DLD1 (cell line): ENCODE data around the gene RAB3A.

Experiments
- in situ Hi-C: cut with HindIII; loops from 2 replicates; pipeline ENCODE4 v1.10.0; 2017; ENCODE audit warnings: low sequenced_read_pairs

Gene RAB3A

GRCh38 chr19:18202397-18202777 is 1.5 kb downstream of the RAB3A start:
- in situ Hi-C loops: no loop called here

- in situ Hi-C loops: no loop called here
Measured at GRCh38 chr19:18198374-18198773, 5.5 kb downstream of the RAB3A start.

- in situ Hi-C loops: no loop called here
Measured at GRCh38 chr19:18197941-18198340, 5.9 kb downstream of the RAB3A start.

GRCh38 chr19:18197306-18197705 is 6.5 kb downstream of the RAB3A start:
- in situ Hi-C loops: no loop called here

- in situ Hi-C loops: no loop called here
Measured at GRCh38 chr19:18196511-18196845, 7.4 kb downstream of the RAB3A start.

GRCh38 chr19:18194554-18195238 is 9.1 kb downstream of the RAB3A start:
- in situ Hi-C loops: no loop called here

GRCh38 chr19:18194181-18194530 is 9.7 kb downstream of the RAB3A start:
- in situ Hi-C loops: no loop called here

GRCh38 chr19:18193388-18194180 is 10.3 kb downstream of the RAB3A start:
- in situ Hi-C loops: no loop called here

GRCh38 chr19:18192673-18193387 is 11.0 kb downstream of the RAB3A start, which contains the start of gene MPV17L2:
TSS of gene MPV17L2 (plus strand) at chr19:18193218. CDS start at chr19:18193282, 64 bp downstream.
- in situ Hi-C loops: no loop called here

- in situ Hi-C loops: no loop called here
Measured at GRCh38 chr19:18191640-18192062, 12.2 kb downstream of the RAB3A start.

- in situ Hi-C loops: no loop called here
Measured at GRCh38 chr19:18190278-18190677, 13.6 kb downstream of the RAB3A start.

GRCh38 chr19:18185538-18185937 is 18.3 kb downstream of the RAB3A start:
- in situ Hi-C loops: loop anchor here (10.0 kb wide), 1 partner anchor 79 kb away; no protein-coding TSS in a partner anchor

GRCh38 chr19:18183529-18183928 is 20.3 kb downstream of the RAB3A start:
- in situ Hi-C loops: loop anchor here (10.0 kb wide), 1 partner anchor 81 kb away; no protein-coding TSS in a partner anchor

GRCh38 chr19:18179957-18180356 is 23.9 kb downstream of the RAB3A start:
- in situ Hi-C loops: loop anchor here (10.0 kb wide), 1 partner anchor 85 kb away; no protein-coding TSS in a partner anchor

GRCh38 chr19:18176367-18177310 is 27.2 kb downstream of the RAB3A start:
- in situ Hi-C loops: no loop called here

GRCh38 chr19:18174983-18175382 is 28.9 kb downstream of the RAB3A start:
- in situ Hi-C loops: no loop called here

GRCh38 chr19:18173572-18174288 is 30.1 kb downstream of the RAB3A start, which contains the start of gene IFI30:
TSS of gene IFI30 (plus strand) at chr19:18173813. CDS start at chr19:18173842, 29 bp downstream.
- in situ Hi-C loops: no loop called here

- in situ Hi-C loops: no loop called here
Measured at GRCh38 chr19:18173054-18173571, 30.7 kb downstream of the RAB3A start.

GRCh38 chr19:18172331-18173053 is 31.4 kb downstream of the RAB3A start:
- in situ Hi-C loops: no loop called here
